Astrocyte (in vitro differentiated cells and primary cell): ENCODE results near the gene PLD3. TPM values are rescaled to one million over a fixed set of nuclear protein-coding genes. Genes with fewer than 3 reads are reported as not detected.

Experiments used
- DNase-seq: peaks from one replicate; pipeline ENCODE4 v3.0.0-alpha.2; 2010; ENCODE audit warnings: low read depth
- FAIRE-seq: peaks from 2 replicates; lab custom pipeline; 2011; peaks lifted over from hg19 to GRCh38; lab: Jason Lieb, UNC
- H2AFZ ChIP-seq: 2 replicates; pipeline ENCODE4 v1.6.0; 2012; ENCODE audit warnings: low read depth, low read length, inconsistent platforms
- H3K27ac ChIP-seq: 2 replicates; pipeline ENCODE4 v1.5.1; 2011; ENCODE audit warnings: low read depth, low read length, inconsistent platforms
- H3K27me3 ChIP-seq: 2 replicates; pipeline ENCODE4 v1.6.0; 2011; ENCODE audit warnings: low read length, inconsistent platforms; ENCODE audit not compliant: insufficient read depth
- H3K36me3 ChIP-seq: 2 replicates; pipeline ENCODE4 v1.5.1; 2011; ENCODE audit warnings: low read length, inconsistent platforms; ENCODE audit not compliant: insufficient read depth
- H3K4me1 ChIP-seq: 2 replicates; pipeline ENCODE4 v1.5.1; 2011; ENCODE audit warnings: low read length, inconsistent platforms; ENCODE audit not compliant: insufficient read depth
- H3K4me2 ChIP-seq: 2 replicates; pipeline ENCODE4 v1.6.0; 2012; ENCODE audit warnings: low read length, inconsistent platforms
- H3K4me3 ChIP-seq: 2 replicates; pipeline ENCODE4 v1.5.1; 2011; ENCODE audit warnings: low read depth, mild to moderate bottlenecking, low read length, inconsistent platforms; ENCODE audit not compliant: insufficient read depth
- H3K79me2 ChIP-seq: 2 replicates; pipeline ENCODE4 v1.6.0; 2012; ENCODE audit warnings: mild to moderate bottlenecking, low read length, inconsistent platforms; ENCODE audit not compliant: insufficient read depth
- H3K9ac ChIP-seq: 2 replicates; pipeline ENCODE4 v1.6.0; 2012; ENCODE audit warnings: mild to moderate bottlenecking, low read length, inconsistent platforms
- H3K9me3 ChIP-seq: 2 replicates; pipeline ENCODE4 v1.5.1; 2012; ENCODE audit warnings: low read depth, mild to moderate bottlenecking, low read length, inconsistent platforms; ENCODE audit not compliant: insufficient read depth
- H4K20me1 ChIP-seq: 2 replicates; pipeline ENCODE4 v1.6.0; 2012; ENCODE audit warnings: low read length, inconsistent platforms; ENCODE audit not compliant: insufficient read depth
- H3K27ac Mint-ChIP-seq: one replicate; pipeline ENCODE4 v1.8.0; 2021; ENCODE audit warnings: mild to moderate bottlenecking, mixed read lengths; ENCODE audit not compliant: unreplicated experiment
- H3K27me3 Mint-ChIP-seq: one replicate; pipeline ENCODE4 v1.8.0; 2021; ENCODE audit warnings: low read depth, mixed read lengths; ENCODE audit not compliant: unreplicated experiment
- H3K36me3 Mint-ChIP-seq: one replicate; pipeline ENCODE4 v1.8.0; 2021; ENCODE audit warnings: low read depth, mixed read lengths; ENCODE audit not compliant: unreplicated experiment
- H3K4me1 Mint-ChIP-seq: one replicate; pipeline ENCODE4 v1.8.0; 2021; ENCODE audit warnings: low read depth, mixed read lengths; ENCODE audit not compliant: unreplicated experiment
- H3K4me3 Mint-ChIP-seq: one replicate; pipeline ENCODE4 v1.8.0; 2021; ENCODE audit warnings: mild to moderate bottlenecking, moderate library complexity, mixed read lengths; ENCODE audit not compliant: unreplicated experiment
- H3K9me3 Mint-ChIP-seq: one replicate; pipeline ENCODE4 v1.8.0; 2021; ENCODE audit warnings: mild to moderate bottlenecking, mixed read lengths; ENCODE audit not compliant: unreplicated experiment
- CTCF ChIP-seq: IDR thresholded peaks from 2 replicates; pipeline ENCODE4 v1.5.1; 2011; ENCODE audit warnings: low read depth, mild to moderate bottlenecking, inconsistent platforms, low read length, moderate library complexity; ENCODE audit not compliant: insufficient read depth
- EZH2 ChIP-seq: IDR thresholded peaks from 2 replicates; pipeline ENCODE4 v1.6.1; 2012; ENCODE audit warnings: mild to moderate bottlenecking, low read length, inconsistent platforms; ENCODE audit not compliant: insufficient read depth
- total RNA-seq: library from RNA; stranded (reverse); gene quantifications from 2 replicates; pipeline ENCODE4 v1.2.1, GENCODE V29; 2021

Gene PLD3
- total RNA-seq, 1 donor from 2014 or later: 728 TPM

GRCh38 chr19:40420766-40421765 lies 72.6 kb downstream of the PLD3 start:
- Histone ChIP-seq H2AFZ (peak overlapping the region; percentile 67), H3K36me3 (peaks cover 10% of the 10 kb centered on the region), H3K4me2 (peak overlapping the region; percentile 94), H3K79me2 (peaks cover 38% of the 10 kb centered on the region), H3K9me3 (no peaks in the 10 kb centered on the region), H3K4me1 (peaks cover 25% of the 10 kb centered on the region), H3K27ac (peak overlapping the region; percentile 95), H3K4me3 (peak overlapping the region; percentile 68), H4K20me1 (peaks cover 20% of the 10 kb centered on the region), H3K27me3 (no peaks in the 10 kb centered on the region), H3K9ac (peak overlapping the region; percentile 87)
- peak; percentile 83 for DNase-seq
- H3K27me3 Mint-ChIP-seq: no peaks in the 10 kb centered on the region
- H3K9me3 Mint-ChIP-seq: no peaks in the 10 kb centered on the region
- no peak for FAIRE-seq
- peaks cover 3% of the 10 kb centered on the region for H3K36me3 Mint-ChIP-seq
- peak overlapping the region; percentile 73 for H3K4me3 Mint-ChIP-seq
- H3K27ac Mint-ChIP-seq: peak overlapping the region; percentile 91
- H3K4me1 Mint-ChIP-seq: peaks cover 14% of the 10 kb centered on the region
- TF ChIP-seq CTCF (peak; percentile 79), EZH2 (no peak)

DNA sequence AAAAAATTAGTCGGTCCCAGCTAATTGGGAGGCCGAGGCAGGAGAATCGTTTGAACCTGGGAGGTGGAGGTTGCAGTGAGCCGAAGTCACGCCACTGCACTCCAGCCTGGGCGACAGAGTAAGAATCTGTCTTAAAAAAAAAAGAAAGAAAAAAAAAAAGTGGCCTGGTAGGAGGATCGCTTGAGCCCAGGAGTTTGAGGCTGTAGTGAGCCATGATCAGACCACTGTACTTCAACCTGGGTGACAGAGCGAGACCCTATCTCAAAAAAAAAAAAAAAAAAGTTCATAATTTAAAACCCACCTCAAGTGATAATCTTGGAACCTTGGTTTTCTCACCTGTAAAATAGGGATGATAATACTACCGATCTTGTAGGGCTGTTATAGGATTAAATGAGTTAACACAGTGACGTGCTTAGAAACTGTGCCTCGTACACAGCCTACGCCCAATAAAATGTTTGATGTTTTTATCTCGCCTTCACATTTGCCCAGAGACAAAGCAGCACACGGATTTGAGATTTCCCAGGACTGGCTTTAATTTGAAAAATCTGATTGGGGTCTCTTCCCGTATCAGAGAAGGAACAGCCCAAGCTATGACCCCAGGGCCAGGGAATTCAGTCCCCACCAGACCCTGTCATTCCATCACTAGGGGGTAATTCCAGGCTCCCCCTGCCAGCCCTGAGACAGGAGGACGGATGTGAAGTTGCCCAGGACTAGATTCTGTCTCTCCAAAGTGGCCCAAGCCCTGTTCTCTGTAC lies 73.7 kb downstream of the PLD3 start:
- H3K4me1 Mint-ChIP-seq: peaks cover 14% of the 10 kb centered on the region
- H3K27ac ChIP-seq: peak overlapping the region; percentile 95

More for the DNA sequence above, 73.7 kb downstream of the PLD3 start:
- Histone ChIP-seq H3K9me3 (no peaks in the 10 kb centered on the region), H2AFZ (no peak overlapping the region), H4K20me1 (peaks cover 20% of the 10 kb centered on the region), H3K27me3 (no peaks in the 10 kb centered on the region), H3K79me2 (peaks cover 38% of the 10 kb centered on the region), H3K4me3 (no peak overlapping the region), H3K4me2 (peak overlapping the region; percentile 94), H3K9ac (peak overlapping the region; percentile 87), H3K4me1 (peaks cover 21% of the 10 kb centered on the region), H3K36me3 (peaks cover 10% of the 10 kb centered on the region)
- Mint-ChIP-seq H3K36me3 (peaks cover 3% of the 10 kb centered on the region), H3K4me3 (peak overlapping the region; percentile 4), H3K27ac (peak overlapping the region; percentile 91), H3K27me3 (no peaks in the 10 kb centered on the region), H3K9me3 (no peaks in the 10 kb centered on the region)
- no peak for DNase-seq
- TF ChIP-seq EZH2: no peak
- no peak for TF ChIP-seq CTCF
- no peak for FAIRE-seq
